ENCODE results near the gene SMAD3. TPM values are rescaled to one million over a fixed set of nuclear protein-coding genes. Genes with fewer than 3 reads are reported as not detected.
A peak's percentile ranks its signal among the peaks of the same experiment; 100 is the strongest.

The SMAD3 gene
- total and polyA plus RNA-seq, 2 donors (not counting 1 experiment from before 2014, with no cell fraction given): 55.9 to 163 TPM

DNA sequence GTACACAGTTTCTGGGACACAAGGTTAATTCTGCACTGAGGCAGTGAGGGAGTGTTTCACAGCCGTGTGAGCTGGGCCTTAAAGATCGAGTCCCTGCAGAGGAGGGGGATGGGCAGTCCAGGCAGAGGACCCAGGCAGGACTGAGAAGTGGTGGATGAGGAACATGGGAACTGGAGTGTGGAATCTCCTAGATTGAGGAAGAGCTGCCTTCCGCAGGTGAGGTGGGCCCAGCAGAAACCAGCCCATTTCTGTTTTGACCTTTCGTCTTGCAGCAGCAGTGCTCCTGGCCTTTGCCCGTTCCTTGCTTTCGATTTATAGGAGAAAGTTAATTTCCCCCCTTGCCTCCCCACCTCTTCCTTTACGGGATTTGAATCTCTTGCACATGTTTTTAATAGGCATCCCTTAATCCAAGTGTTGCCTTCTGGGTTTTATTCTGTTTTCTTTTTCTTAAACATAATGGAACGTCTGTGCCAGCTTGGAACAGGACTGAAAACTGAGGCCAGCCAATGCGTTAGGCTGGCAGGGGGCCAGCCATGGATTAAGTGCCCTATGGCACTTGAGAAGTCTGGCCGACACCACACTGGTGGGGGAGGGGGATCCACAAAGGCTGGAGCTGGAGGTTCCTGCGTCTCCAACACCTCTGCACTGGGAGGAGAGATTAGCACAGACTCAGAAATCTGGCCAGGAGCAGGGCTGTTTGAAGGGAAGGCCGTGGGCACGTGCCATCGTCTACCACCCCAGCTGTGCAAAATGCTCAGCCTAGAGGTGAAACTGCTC, 111.0 kb downstream of the SMAD3 start:
- Histone ChIP-seq H3K27ac (ENCODE audit: low read length in 2 of 2) (peak overlapping the region in 1 of 2 donors; percentile 56), H3K9ac (ENCODE audit: low read length) (no peak overlapping the region), H3K4me1 (ENCODE audit: control insufficient read depth in 2 of 2, insufficient read depth in 2 of 2, low read length in 2 of 2) (peaks cover 0 to 21% of the 10 kb centered on the region in 2 donors), H3K9me3 (ENCODE audit: control extremely low read depth in 1 of 3, control insufficient read depth in 2 of 3, insufficient read depth in 1 of 3, low read length in 2 of 3) (no peaks in the 10 kb centered on the region), H3K79me2 (ENCODE audit: control insufficient read depth, insufficient read depth, low read length) (peaks cover 35% of the 10 kb centered on the region), H2AFZ (ENCODE audit: insufficient read depth, low read depth, low read length, poor library complexity, severe bottlenecking) (no peak overlapping the region), H3K36me3 (replicated peaks in 1 of 2; ENCODE audit: control extremely low read depth in 1 of 2, control insufficient read depth in 1 of 2, extremely low read depth in 1 of 2, insufficient read depth in 2 of 2, low read length in 1 of 2) (peaks cover 1 to 73% of the 10 kb centered on the region in 2 experiments), H4K20me1 (ENCODE audit: control insufficient read depth, insufficient read depth, low read length, poor library complexity, severe bottlenecking) (peaks cover 69% of the 10 kb centered on the region), H3K4me2 (replicated peaks; ENCODE audit: low read depth, low read length, poor library complexity, severe bottlenecking) (no peak overlapping the region), H3K4me3 (ENCODE audit: control extremely low read depth in 1 of 5, extremely low read depth in 1 of 5, insufficient read depth in 1 of 5, low read depth in 2 of 5, low read length in 4 of 5) (no peak overlapping the region), H3K27me3 (replicated peaks in 1 of 4; ENCODE audit: control extremely low read depth in 1 of 4, control insufficient read depth in 3 of 4, insufficient read depth in 4 of 4, low read length in 3 of 4) (no peaks in the 10 kb centered on the region)
- Mint-ChIP-seq H3K27ac (peak overlapping the region; percentile 70), H3K4me3 (no peak overlapping the region), H3K4me1 (peaks cover 45% of the 10 kb centered on the region), H3K9me3 (ENCODE audit: insufficient read depth) (no peaks in the 10 kb centered on the region), H3K27me3 (no peaks in the 10 kb centered on the region)
- ATAC-seq (ENCODE audit: low read depth) (no peak), DNase-seq (no peak)
- 94% methylated on average over 7 of the region's 14 CpGs for WGBS (ENCODE audit: insufficient coverage)
- intact Hi-C loops (cut with micrococcal nuclease): no loop called here
- TF ChIP-seq, protein P1, sequence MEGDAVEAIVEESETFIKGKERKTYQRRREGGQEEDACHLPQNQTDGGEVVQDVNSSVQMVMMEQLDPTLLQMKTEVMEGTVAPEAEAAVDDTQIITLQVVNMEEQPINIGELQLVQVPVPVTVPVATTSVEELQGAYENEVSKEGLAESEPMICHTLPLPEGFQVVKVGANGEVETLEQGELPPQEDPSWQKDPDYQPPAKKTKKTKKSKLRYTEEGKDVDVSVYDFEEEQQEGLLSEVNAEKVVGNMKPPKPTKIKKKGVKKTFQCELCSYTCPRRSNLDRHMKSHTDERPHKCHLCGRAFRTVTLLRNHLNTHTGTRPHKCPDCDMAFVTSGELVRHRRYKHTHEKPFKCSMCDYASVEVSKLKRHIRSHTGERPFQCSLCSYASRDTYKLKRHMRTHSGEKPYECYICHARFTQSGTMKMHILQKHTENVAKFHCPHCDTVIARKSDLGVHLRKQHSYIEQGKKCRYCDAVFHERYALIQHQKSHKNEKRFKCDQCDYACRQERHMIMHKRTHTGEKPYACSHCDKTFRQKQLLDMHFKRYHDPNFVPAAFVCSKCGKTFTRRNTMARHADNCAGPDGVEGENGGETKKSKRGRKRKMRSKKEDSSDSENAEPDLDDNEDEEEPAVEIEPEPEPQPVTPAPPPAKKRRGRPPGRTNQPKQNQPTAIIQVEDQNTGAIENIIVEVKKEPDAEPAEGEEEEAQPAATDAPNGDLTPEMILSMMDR (IDR thresholded peaks at IDR 0.05): no peak
- TF ChIP-seq EZH2 (IDR thresholded peaks at IDR 0.05; ENCODE audit: borderline replicate concordance, insufficient read depth, low read depth, low read length, poor library complexity, severe bottlenecking): no peak
- CTCF ChIA-PET: no interaction called here
- POLR2A ChIA-PET: no interaction called here

DNA sequence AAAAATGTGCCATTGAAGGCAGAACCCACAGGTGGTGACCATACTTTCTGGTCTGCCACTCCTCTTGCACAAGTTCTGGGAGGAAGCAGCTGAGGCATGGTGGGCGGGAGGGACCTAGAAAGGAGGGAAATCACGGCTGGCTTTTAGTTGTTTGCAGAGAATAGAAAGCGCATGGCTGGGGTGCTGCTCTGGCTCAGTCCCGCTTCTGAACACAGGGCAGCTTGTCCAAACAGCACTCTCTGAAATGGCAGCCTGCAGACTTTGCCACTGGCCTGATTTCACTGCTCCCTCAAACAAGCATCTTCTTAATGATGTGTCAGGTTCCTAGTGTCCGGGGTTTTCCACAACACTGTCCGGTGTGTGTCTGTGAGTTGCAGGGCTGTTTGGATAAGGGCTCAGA, 112.3 kb downstream of the SMAD3 start:
- Histone ChIP-seq H3K4me1 (ENCODE audit: control insufficient read depth in 2 of 2, insufficient read depth in 2 of 2, low read length in 2 of 2) (peaks cover 0 to 21% of the 10 kb centered on the region in 2 donors), H3K9me3 (ENCODE audit: control extremely low read depth in 1 of 3, control insufficient read depth in 2 of 3, insufficient read depth in 1 of 3, low read length in 2 of 3) (no peaks in the 10 kb centered on the region), H3K27me3 (replicated peaks in 1 of 4; ENCODE audit: control extremely low read depth in 1 of 4, control insufficient read depth in 3 of 4, insufficient read depth in 4 of 4, low read length in 3 of 4) (no peaks in the 10 kb centered on the region), H3K9ac (ENCODE audit: low read length) (no peak overlapping the region), H3K4me2 (replicated peaks; ENCODE audit: low read depth, low read length, poor library complexity, severe bottlenecking) (no peak overlapping the region), H2AFZ (ENCODE audit: insufficient read depth, low read depth, low read length, poor library complexity, severe bottlenecking) (no peak overlapping the region), H4K20me1 (ENCODE audit: control insufficient read depth, insufficient read depth, low read length, poor library complexity, severe bottlenecking) (peaks cover 55% of the 10 kb centered on the region), H3K27ac (ENCODE audit: low read length in 2 of 2) (no peak overlapping the region), H3K79me2 (ENCODE audit: control insufficient read depth, insufficient read depth, low read length) (peaks cover 24% of the 10 kb centered on the region), H3K4me3 (ENCODE audit: control extremely low read depth in 1 of 5, extremely low read depth in 1 of 5, insufficient read depth in 1 of 5, low read depth in 2 of 5, low read length in 4 of 5) (no peak overlapping the region), H3K36me3 (replicated peaks in 1 of 2; ENCODE audit: control extremely low read depth in 1 of 2, control insufficient read depth in 1 of 2, extremely low read depth in 1 of 2, insufficient read depth in 2 of 2, low read length in 1 of 2) (peaks cover 1 to 77% of the 10 kb centered on the region in 2 experiments)
- H3K9me3 Mint-ChIP-seq (ENCODE audit: insufficient read depth): no peaks in the 10 kb centered on the region
- H3K4me3 Mint-ChIP-seq: no peak overlapping the region
- H3K27ac Mint-ChIP-seq: peak overlapping the region; percentile 26
- WGBS (ENCODE audit: insufficient coverage): 89% methylated on average over 5 of the region's 6 CpGs
- H3K4me1 Mint-ChIP-seq: peaks cover 42% of the 10 kb centered on the region
- CTCF ChIA-PET: interaction anchor here (1.6 kb wide), 1 partner anchor 231 kb away, joined by 5 read pairs; no protein-coding TSS in a partner anchor
- TF ChIP-seq, protein P1 (IDR thresholded peaks at IDR 0.05): no peak
- TF ChIP-seq EZH2 (IDR thresholded peaks at IDR 0.05; ENCODE audit: borderline replicate concordance, insufficient read depth, low read depth, low read length, poor library complexity, severe bottlenecking): no peak
- POLR2A ChIA-PET: no interaction called here
- DNase-seq: no peak
- intact Hi-C loops (cut with micrococcal nuclease): no loop called here
- no peak for ATAC-seq (ENCODE audit: low read depth)
- H3K27me3 Mint-ChIP-seq: no peaks in the 10 kb centered on the region
